ENCODE measurements around the gene LTB. TPM values are rescaled to one million over a fixed set of nuclear protein-coding genes. Genes with fewer than 3 reads are reported as not detected.

Gene LTB
- total and polyA plus RNA-seq, 2 of the 13 experiments (the other 11 are each of a cell fraction or from before 2014, with no cell fraction given), result 0.09 to 0.22 TPM

DNA sequence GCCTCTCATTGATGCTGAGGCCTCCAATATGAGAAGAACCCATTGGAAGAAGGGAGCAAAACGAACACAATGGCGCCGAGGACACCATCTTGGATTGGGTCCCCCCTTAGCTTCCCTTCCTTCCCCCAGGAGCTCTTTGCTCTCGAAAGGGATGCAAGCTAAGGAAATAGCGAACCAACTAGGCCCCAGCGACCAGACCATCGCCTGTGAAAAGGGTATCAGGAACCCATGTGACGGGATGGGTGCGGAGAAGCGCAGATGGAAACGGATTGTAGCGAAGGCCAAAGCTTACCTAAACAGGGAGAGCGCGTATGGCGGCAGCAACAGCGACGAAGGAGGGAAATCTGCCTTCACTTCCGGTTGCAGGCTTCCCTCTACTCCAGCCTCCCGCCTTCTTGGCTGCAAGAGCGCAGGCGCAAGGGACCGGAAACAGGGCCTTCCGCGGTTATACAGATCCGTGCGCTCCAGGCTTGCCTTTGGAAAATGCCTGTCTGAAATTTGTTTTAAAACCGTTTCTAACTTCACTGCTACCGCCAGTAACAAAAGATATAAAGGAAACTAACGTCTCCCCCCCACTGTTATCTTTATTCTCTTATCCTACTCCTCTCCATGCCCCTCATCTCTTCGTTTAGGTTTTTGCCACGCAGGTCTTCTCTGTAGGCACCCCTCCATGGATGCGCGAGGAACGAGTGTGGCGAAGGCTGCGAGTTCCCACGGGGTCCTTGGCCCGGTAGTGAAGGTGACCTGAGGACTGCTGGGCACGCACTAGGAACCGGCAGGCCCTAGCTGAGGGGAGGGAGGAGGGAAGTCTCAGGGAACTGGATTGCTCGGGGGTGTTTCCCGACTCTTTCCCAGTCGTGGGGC lies 40.3 kb downstream of the LTB start, which contains the start of gene DDX39B (continued):
- peak; percentile 56; the same call in 1 of the 2 replicates for TF ChIP-seq KLF15 (CRISPR knock-in tag; IDR thresholded peaks at IDR 0.05; ENCODE audit: borderline replicate concordance)
- TF ChIP-seq ZNF382 (CRISPR knock-in tag; IDR thresholded peaks at IDR 0.05; ENCODE audit: borderline replicate concordance), result no peak
- no peak; the same call in 1 of the 2 replicates for TF ChIP-seq ZNF75D (CRISPR knock-in tag; IDR thresholded peaks at IDR 0.05; ENCODE audit: borderline replicate concordance)
- no peak; the same call in 1 of the 2 replicates for TF ChIP-seq NCOA1 (CRISPR knock-in tag; IDR thresholded peaks at IDR 0.05)
- TF ChIP-seq, protein P1, sequence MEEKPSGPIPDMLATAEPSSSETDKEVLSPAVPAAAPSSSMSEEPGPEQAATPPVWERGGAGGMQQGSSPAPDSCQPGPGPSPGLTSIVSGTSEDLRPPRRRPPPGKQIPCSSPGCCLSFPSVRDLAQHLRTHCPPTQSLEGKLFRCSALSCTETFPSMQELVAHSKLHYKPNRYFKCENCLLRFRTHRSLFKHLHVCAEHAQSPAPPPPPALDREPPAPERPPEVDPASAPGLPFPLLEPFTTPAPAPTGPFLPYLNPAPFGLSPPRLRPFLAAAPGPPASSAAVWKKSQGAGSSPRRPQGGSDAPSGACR (CRISPR knock-in tag; IDR thresholded peaks at IDR 0.05), result peak; percentile 55
- TF ChIP-seq, protein P2, sequence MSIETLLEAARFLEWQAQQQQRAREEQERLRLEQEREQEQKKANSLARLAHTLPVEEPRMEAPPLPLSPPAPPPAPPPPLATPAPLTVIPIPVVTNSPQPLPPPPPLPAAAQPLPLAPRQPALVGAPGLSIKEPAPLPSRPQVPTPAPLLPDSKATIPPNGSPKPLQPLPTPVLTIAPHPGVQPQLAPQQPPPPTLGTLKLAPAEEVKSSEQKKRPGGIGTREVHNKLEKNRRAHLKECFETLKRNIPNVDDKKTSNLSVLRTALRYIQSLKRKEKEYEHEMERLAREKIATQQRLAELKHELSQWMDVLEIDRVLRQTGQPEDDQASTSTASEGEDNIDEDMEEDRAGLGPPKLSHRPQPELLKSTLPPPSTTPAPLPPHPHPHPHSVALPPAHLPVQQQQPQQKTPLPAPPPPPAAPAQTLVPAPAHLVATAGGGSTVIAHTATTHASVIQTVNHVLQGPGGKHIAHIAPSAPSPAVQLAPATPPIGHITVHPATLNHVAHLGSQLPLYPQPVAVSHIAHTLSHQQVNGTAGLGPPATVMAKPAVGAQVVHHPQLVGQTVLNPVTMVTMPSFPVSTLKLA (IDR thresholded peaks at IDR 0.05), result peak; percentile 3; the same call in 1 of the 2 replicates
- TF ChIP-seq ZNF282 (IDR thresholded peaks at IDR 0.05; ENCODE audit: partially characterized antibody), result no peak
- TF ChIP-seq PBX2 (CRISPR knock-in tag; IDR thresholded peaks at IDR 0.05), result no peak
- peak; percentile 9 for TF ChIP-seq GATAD2A (CRISPR knock-in tag; IDR thresholded peaks at IDR 0.05)
- TF ChIP-seq ZMAT5 (CRISPR knock-in tag; IDR thresholded peaks at IDR 0.05; ENCODE audit: borderline replicate concordance, low read depth), result no peak
- TF ChIP-seq SP1 (IDR thresholded peaks at IDR 0.05), result no peak
- TF ChIP-seq SP1 (CRISPR knock-in tag; IDR thresholded peaks at IDR 0.05), result peak; percentile 47
- 0 out of 2 replicates have a peak, but pooled peaks have one; percentile 48 for TF ChIP-seq PAWR (CRISPR knock-in tag; IDR thresholded peaks at IDR 0.05; ENCODE audit: borderline replicate concordance)
- no peak for TF ChIP-seq PHF5A (CRISPR knock-in tag; IDR thresholded peaks at IDR 0.05; ENCODE audit: low read depth, unreplicated experiment)
- peak; percentile 47 for TF ChIP-seq EED (CRISPR knock-in tag; IDR thresholded peaks at IDR 0.05)
- TF ChIP-seq ZNF512B (CRISPR knock-in tag; IDR thresholded peaks at IDR 0.05; ENCODE audit: borderline replicate concordance), result peak; percentile 95; the same call in 1 of the 2 replicates
- TF ChIP-seq SMC3 (IDR thresholded peaks at IDR 0.05; ENCODE audit: low read length), result no peak
- peak; percentile 63 for TF ChIP-seq ZNF274 (CRISPR knock-in tag; IDR thresholded peaks at IDR 0.05)
- TF ChIP-seq HINFP (CRISPR knock-in tag; IDR thresholded peaks at IDR 0.05; ENCODE audit: low read depth), result no peak; the same call in 1 of the 2 replicates
- TF ChIP-seq, protein P3, sequence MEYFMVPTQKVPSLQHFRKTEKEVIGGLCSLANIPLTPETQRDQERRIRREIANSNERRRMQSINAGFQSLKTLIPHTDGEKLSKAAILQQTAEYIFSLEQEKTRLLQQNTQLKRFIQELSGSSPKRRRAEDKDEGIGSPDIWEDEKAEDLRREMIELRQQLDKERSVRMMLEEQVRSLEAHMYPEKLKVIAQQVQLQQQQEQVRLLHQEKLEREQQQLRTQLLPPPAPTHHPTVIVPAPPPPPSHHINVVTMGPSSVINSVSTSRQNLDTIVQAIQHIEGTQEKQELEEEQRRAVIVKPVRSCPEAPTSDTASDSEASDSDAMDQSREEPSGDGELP (IDR thresholded peaks at IDR 0.05; ENCODE audit: borderline replicate concordance, low read depth), result no peak; the same call in 1 of the 2 replicates
